Left renal cortex interstitium (tissue), 4 donors: ENCODE results near the gene YIPF7. TPM values are rescaled to one million over a fixed set of nuclear protein-coding genes. Genes with fewer than 3 reads are reported as not detected.

Source experiments
- DNase-seq, 4 donors: peaks; one replicate each; pipeline ENCODE4 v3.0.0-alpha.2; 2013; ENCODE audit warnings: low read depth in 4 of 4, low spot score in 2 of 4, missing footprints in 1 of 4
- polyA plus RNA-seq, 4 donors: library from polyadenylated mRNA; unstranded; fragments of 120-200 nt; gene quantifications; one replicate each; pipeline ENCODE4 v1.2.1, GENCODE V29; 2013; ENCODE audit not compliant: insufficient read length in 4 of 4

The YIPF7 gene
- polyA plus RNA-seq, 4 donors, result 0.29 to 0.55 (median 0.34) TPM

DNA sequence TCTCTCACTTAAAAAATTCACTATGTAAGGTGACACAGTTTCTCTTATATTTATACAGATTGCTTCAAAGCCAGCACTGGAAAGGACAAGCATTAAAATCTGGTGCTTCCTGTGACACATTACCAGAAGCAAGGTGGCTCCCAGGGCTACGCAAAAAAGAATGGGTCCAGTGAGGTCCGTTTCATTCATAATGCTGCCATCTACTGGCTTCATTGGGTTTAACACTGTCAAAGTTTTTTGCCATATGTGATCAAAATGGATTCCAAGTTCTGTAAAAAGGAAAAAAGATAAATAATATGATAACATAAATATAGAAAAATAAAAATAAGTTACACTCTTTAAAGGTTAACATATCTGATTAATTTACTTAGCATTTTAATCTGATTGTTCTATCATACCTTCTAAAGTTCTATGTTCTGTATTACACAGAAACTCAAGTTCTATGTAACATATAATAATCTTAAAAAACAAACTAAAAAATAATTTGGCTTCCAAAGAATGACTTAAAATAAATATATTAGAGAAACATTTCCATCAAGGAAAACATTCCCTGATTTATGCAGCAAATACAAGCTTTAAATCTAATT is 22.1 kb downstream of the YIPF7 start:
- DNase-seq, result peak; percentile 4 to 39 (median 16)

DNA sequence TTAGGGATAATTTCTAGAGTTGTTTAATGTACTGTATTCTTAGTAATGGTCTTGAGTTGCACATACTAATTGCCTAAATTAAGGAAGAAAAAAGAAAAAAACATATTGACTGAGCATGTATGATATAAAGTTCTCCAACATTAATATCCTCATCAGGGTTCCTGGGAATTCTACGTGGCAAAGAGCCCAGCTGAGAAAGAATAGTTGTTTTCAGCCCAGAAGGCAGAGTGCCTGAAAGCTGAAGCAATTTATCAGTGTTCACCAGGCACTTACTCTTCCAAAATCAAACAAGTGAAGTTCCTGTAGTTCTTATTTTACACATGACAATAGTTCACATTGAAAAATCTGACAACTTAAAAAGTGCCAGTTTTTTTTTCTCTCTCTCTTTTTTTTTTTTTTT is 27.7 kb downstream of the YIPF7 start:
- no peak for DNase-seq

DNA sequence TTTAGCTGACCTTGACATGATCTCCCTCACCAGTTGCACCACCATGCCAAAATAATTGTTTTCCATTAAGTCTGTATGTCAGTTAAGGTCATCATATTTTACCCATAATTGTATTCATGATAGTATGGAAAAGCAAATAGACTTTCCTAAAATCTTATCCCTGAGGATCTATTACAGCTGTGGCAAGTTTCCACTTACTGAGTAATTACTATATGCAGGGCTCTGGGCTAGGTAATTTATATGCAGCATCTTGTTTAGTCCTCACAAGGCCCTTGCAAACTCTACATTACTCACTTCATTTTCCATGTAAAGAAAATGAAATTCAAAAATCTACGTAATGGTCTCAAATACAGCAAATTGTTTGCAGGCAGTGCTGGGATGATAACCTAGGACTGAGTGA is 34.8 kb downstream of the YIPF7 start:
- no peak for DNase-seq

- DNase-seq, result no peak
These were observed 68.0 kb downstream of the YIPF7 start for GRCh38 chr4:44583393-44583792.

GRCh38 chr4:44580231-44580630 is 71.2 kb downstream of the YIPF7 start:
- no peak for DNase-seq

DNA sequence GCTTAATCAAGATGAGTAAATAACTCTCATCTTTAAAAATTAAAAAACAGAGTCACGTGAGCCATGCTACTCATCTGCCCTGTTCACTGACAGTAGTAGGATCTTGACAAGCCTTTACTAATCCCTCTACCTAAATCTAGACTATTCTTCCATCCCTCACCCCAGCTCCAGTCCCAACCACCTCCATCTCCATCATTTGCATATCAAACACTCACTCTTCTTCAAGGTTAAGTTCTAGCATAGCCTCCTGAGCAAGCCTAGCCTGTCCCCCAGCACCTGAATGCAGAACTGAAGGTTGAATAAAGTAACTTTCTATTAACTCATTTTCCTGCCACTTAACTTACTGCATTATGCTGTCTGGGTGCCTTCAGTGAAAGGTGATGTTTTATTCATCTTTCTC is 72.5 kb downstream of the YIPF7 start:
- no peak for DNase-seq

Other genes starting within 250 kb of the YIPF7 start
- gene KCTD8, start 202.8 kb downstream of the YIPF7 start, polyA plus RNA-seq, result 1 to 10 TPM; 3.0 to 4.9 (median 4.4) TPM
- gene GUF1, start 26.8 kb upstream of the YIPF7 start, polyA plus RNA-seq, result 10 to 100 TPM; 26.4 to 33.0 (median 28.7) TPM
- gene GNPDA2, start 74.9 kb upstream of the YIPF7 start, polyA plus RNA-seq, result 10 to 100 TPM; 23.4 to 31.4 (median 27.6) TPM